Activated B cell treated with CpG ODN at 0.5 μM for 24 hours (primary cell): ENCODE results near the gene TRIM36. TPM values are rescaled to one million over a fixed set of nuclear protein-coding genes. Genes with fewer than 3 reads are reported as not detected.

Experiments used
- ATAC-seq: fragments of 200-7000 bp; cut with Tn5 transposase; one replicate; pipeline ENCODE4 v1.10.0; 2021; ENCODE audit warnings: low read depth, mild to moderate bottlenecking, moderate library complexity
- CTCF ChIA-PET: fragments of 350-600 bp; sonication (Branson Sonifier 250); formaldehyde crosslinking; loops from one replicate; lab custom pipeline; 2021; ENCODE audit warnings: antibody characterized with exemption; lab: Charles Lee
- POLR2A ChIA-PET: fragments of 350-600 bp; sonication (Branson Sonifier 250); formaldehyde crosslinking; loops from one replicate; lab custom pipeline; 2021; ENCODE audit warnings: antibody characterized with exemption; lab: Charles Lee
- DNase-seq: peaks from one replicate; pipeline ENCODE4 v3.0.0; 2022
- H3K27ac Mint-ChIP-seq: one replicate; pipeline ENCODE4 v1.8.0; 2020; ENCODE audit warnings: mixed read lengths
- H3K27me3 Mint-ChIP-seq: one replicate; pipeline ENCODE4 v1.8.0; 2021; ENCODE audit warnings: mixed read lengths
- H3K36me3 Mint-ChIP-seq: one replicate; pipeline ENCODE4 v1.8.0; 2021; ENCODE audit warnings: low read depth, mixed read lengths
- H3K4me1 Mint-ChIP-seq: one replicate; pipeline ENCODE4 v1.8.0; 2021; ENCODE audit warnings: mixed read lengths
- H3K4me3 Mint-ChIP-seq: one replicate; pipeline ENCODE4 v1.8.0; 2020; ENCODE audit warnings: mild to moderate bottlenecking, mixed read lengths
- H3K9me3 Mint-ChIP-seq: one replicate; pipeline ENCODE4 v1.8.0; 2020; ENCODE audit warnings: mixed read lengths
- intact Hi-C: fragments of 100-400 bp; cut with micrococcal nuclease; formaldehyde crosslinking; loops from one replicate; pipeline ENCODE4 v1.15.1; 2024
- total RNA-seq: library from RNA; stranded (reverse); gene quantifications from 2 replicates; pipeline ENCODE4 v1.2.3, GENCODE V29; 2022
- TF ChIP-seq, protein P1 (sequence below): fragments of 200-600 bp; IDR thresholded peaks from one replicate; pipeline ENCODE4 v1.8.0; 2022; ENCODE audit warnings: antibody characterized with exemption, mild to moderate bottlenecking

The TRIM36 gene
- total RNA-seq, 1 donor from 2014 or later = 8.9 TPM

- no peak overlapping the region for H3K4me3 Mint-ChIP-seq
- DNase-seq (no peak), ATAC-seq (no peak)
- peaks cover 2% of the 10 kb centered on the region for H3K36me3 Mint-ChIP-seq
- intact Hi-C loops = no loop called here
- TF ChIP-seq, protein P1, sequence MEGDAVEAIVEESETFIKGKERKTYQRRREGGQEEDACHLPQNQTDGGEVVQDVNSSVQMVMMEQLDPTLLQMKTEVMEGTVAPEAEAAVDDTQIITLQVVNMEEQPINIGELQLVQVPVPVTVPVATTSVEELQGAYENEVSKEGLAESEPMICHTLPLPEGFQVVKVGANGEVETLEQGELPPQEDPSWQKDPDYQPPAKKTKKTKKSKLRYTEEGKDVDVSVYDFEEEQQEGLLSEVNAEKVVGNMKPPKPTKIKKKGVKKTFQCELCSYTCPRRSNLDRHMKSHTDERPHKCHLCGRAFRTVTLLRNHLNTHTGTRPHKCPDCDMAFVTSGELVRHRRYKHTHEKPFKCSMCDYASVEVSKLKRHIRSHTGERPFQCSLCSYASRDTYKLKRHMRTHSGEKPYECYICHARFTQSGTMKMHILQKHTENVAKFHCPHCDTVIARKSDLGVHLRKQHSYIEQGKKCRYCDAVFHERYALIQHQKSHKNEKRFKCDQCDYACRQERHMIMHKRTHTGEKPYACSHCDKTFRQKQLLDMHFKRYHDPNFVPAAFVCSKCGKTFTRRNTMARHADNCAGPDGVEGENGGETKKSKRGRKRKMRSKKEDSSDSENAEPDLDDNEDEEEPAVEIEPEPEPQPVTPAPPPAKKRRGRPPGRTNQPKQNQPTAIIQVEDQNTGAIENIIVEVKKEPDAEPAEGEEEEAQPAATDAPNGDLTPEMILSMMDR = no peak
- POLR2A ChIA-PET = no interaction called here
- no peaks in the 10 kb centered on the region for H3K4me1 Mint-ChIP-seq
- no peaks in the 10 kb centered on the region for H3K27me3 Mint-ChIP-seq
- H3K9me3 Mint-ChIP-seq = no peaks in the 10 kb centered on the region
- H3K27ac Mint-ChIP-seq = no peak overlapping the region
- CTCF ChIA-PET = no interaction called here
Measured at GRCh38 chr5:115194676-115195075, 25.0 kb upstream of the TRIM36 start.

DNA sequence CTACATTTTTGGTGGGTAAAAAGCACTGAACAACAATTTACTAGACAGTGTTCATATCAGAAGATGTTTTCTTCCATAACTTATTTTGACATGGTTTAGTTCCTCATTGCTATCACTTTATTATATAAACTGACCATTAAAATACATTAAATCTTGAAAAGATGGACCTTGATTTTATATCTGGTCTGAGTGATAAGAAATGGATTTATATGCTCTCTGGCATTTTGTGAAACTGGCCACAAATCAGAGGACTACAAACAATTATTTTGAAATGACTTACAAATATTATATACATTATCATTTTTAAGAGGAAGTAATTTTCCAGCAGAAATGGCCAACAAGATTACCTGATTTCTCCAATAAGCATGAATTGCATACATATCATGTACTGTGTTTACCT is 23.6 kb upstream of the TRIM36 start:
- no peak overlapping the region for H3K27ac Mint-ChIP-seq
- H3K27me3 Mint-ChIP-seq = no peaks in the 10 kb centered on the region
- peaks cover 2% of the 10 kb centered on the region for H3K36me3 Mint-ChIP-seq
- ChIA-PET CTCF (no interaction called here), POLR2A (no interaction called here)
- TF ChIP-seq, protein P1 = no peak
- intact Hi-C loops = no loop called here
- H3K4me3 Mint-ChIP-seq = no peak overlapping the region
- ATAC-seq (no peak), DNase-seq (no peak)
- no peaks in the 10 kb centered on the region for H3K4me1 Mint-ChIP-seq
- no peaks in the 10 kb centered on the region for H3K9me3 Mint-ChIP-seq

- intact Hi-C loops = no loop called here
- ChIA-PET CTCF (no interaction called here), POLR2A (interaction anchor here (1.1 kb wide), 1 partner anchor 17 kb away, joined by 3 read pairs; no protein-coding TSS in a partner anchor)
- H3K4me1 Mint-ChIP-seq = no peaks in the 10 kb centered on the region
- peaks cover 2% of the 10 kb centered on the region for H3K36me3 Mint-ChIP-seq
- ATAC-seq (no peak), DNase-seq (no peak)
- no peak overlapping the region for H3K4me3 Mint-ChIP-seq
- H3K9me3 Mint-ChIP-seq = no peaks in the 10 kb centered on the region
- H3K27me3 Mint-ChIP-seq = peaks cover under 1% of the 10 kb centered on the region
- TF ChIP-seq, protein P1 = no peak
- H3K27ac Mint-ChIP-seq = no peak overlapping the region
Measured at GRCh38 chr5:115192098-115192497, 22.4 kb upstream of the TRIM36 start.

DNA sequence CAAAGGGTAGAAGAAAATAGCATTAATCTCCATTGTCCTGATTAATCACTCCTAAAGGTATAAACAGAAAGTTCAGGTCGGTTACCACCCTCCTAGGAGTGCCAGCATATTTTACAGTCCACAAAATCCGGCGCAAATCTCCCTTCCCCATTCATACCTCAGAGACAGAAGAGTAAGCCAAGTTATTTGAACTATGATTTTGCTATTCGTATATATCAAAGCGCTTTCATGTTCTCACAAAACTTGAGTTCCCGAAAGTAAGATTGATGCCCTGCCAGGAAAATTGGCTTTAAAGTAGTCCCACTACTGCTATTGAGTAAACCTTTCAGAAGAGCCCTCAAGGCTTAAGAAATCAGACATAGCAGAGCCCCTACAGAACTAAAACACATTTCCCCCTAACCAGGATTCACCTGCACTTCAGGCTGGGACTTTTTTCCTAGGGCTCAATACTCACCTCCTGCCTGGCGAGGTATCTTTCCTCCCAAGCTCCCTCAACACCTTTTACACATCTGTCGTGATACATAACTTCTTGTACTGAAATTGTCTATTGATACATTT is 21.8 kb upstream of the TRIM36 start:
- peaks cover 2% of the 10 kb centered on the region for H3K27me3 Mint-ChIP-seq
- intact Hi-C loops = no loop called here
- no peak for ATAC-seq

GRCh38 chr5:115190388-115190787 is 20.7 kb upstream of the TRIM36 start:
- no peak for ATAC-seq
- H3K4me3 Mint-ChIP-seq = no peak overlapping the region
- H3K27me3 Mint-ChIP-seq = peaks cover 5% of the 10 kb centered on the region
- intact Hi-C loops = no loop called here
- TF ChIP-seq, protein P1 = no peak
- CTCF ChIA-PET = no interaction called here
- H3K9me3 Mint-ChIP-seq = no peaks in the 10 kb centered on the region
- peaks cover 2% of the 10 kb centered on the region for H3K36me3 Mint-ChIP-seq
- POLR2A ChIA-PET = no interaction called here
- H3K4me1 Mint-ChIP-seq = no peaks in the 10 kb centered on the region
- no peak for DNase-seq
- no peak overlapping the region for H3K27ac Mint-ChIP-seq

More for the DNA sequence above, 21.8 kb upstream of the TRIM36 start:
- H3K36me3 Mint-ChIP-seq = peaks cover 2% of the 10 kb centered on the region
- TF ChIP-seq, protein P1 = no peak
- H3K4me1 Mint-ChIP-seq = no peaks in the 10 kb centered on the region
- no peak overlapping the region for H3K27ac Mint-ChIP-seq
- no peak overlapping the region for H3K4me3 Mint-ChIP-seq
- no peaks in the 10 kb centered on the region for H3K9me3 Mint-ChIP-seq
- DNase-seq = no peak
- POLR2A ChIA-PET = interaction anchor here (1.1 kb wide), 1 partner anchor 18 kb away, joined by 3 read pairs; no protein-coding TSS in a partner anchor
- CTCF ChIA-PET = no interaction called here
